ENCODE data around the gene GAA. TPM values are rescaled to one million over a fixed set of nuclear protein-coding genes. Genes with fewer than 3 reads are reported as not detected.

The GAA gene
- 10 to 100 TPM; 28.0 to 29.6 TPM for total RNA-seq

- DNase-seq, result peak; percentile 89
- no peaks in the 10 kb centered on the region for H3K9me3 Mint-ChIP-seq
- peak within 1 kb of the TSS; percentile 90 for H3K4me3 Mint-ChIP-seq
- peaks cover 23% of the 10 kb centered on the region for H3K4me1 Mint-ChIP-seq (ENCODE audit: low read depth)
- no peaks in the 10 kb centered on the region for H3K27me3 Mint-ChIP-seq
- intact Hi-C loops (cut with micrococcal nuclease), result loop anchor here (2.0 kb wide), 3 partner anchors 18 to 152 kb away; partner anchors contain the start of gene EIF4A3
- H3K27ac Mint-ChIP-seq, result peak within 1 kb of the TSS; percentile 72
- CTCF ChIA-PET, result interaction anchor here (0.6 to 1.8 kb wide), 51 partner anchors 9 to 994 kb away, joined by 3 to 23 read pairs (median 5); partner anchors contain the start of gene CBX8
- POLR2A ChIA-PET, result interaction anchor here (0.7 to 1.5 kb wide), 6 partner anchors 9 to 157 kb away, joined by 3 to 8 read pairs (median 3); no protein-coding TSS in a partner anchor
- peaks cover 2% of the 10 kb centered on the region for H3K36me3 Mint-ChIP-seq
Measured at GRCh38 chr17:80101011-80101945, at the start of gene GAA. TSS of gene GAA (plus strand) at chr17:80101581. CDS start at chr17:80104587, 3,006 bp downstream.

- H3K27ac Mint-ChIP-seq, result no peak overlapping the region
- H3K36me3 Mint-ChIP-seq, result no peaks in the 10 kb centered on the region
- intact Hi-C loops (cut with micrococcal nuclease), result no loop called here
- ChIA-PET CTCF (no interaction called here), POLR2A (no interaction called here)
- H3K4me3 Mint-ChIP-seq, result no peak overlapping the region
- H3K27me3 Mint-ChIP-seq, result no peaks in the 10 kb centered on the region
- H3K4me1 Mint-ChIP-seq (ENCODE audit: low read depth), result no peaks in the 10 kb centered on the region
- DNase-seq, result no peak
- H3K9me3 Mint-ChIP-seq, result no peaks in the 10 kb centered on the region
Measured at GRCh38 chr17:80051681-80052080, 49.7 kb upstream of the GAA start.

- ChIA-PET POLR2A (no interaction called here), CTCF (no interaction called here)
- no peaks in the 10 kb centered on the region for H3K9me3 Mint-ChIP-seq
- no peak for DNase-seq
- no peak overlapping the region for H3K27ac Mint-ChIP-seq
- no peaks in the 10 kb centered on the region for H3K4me1 Mint-ChIP-seq (ENCODE audit: low read depth)
- intact Hi-C loops (cut with micrococcal nuclease), result no loop called here
- H3K27me3 Mint-ChIP-seq, result no peaks in the 10 kb centered on the region
- no peak overlapping the region for H3K4me3 Mint-ChIP-seq
- H3K36me3 Mint-ChIP-seq, result no peaks in the 10 kb centered on the region
Measured at GRCh38 chr17:80053102-80053501, 48.3 kb upstream of the GAA start.

- H3K4me1 Mint-ChIP-seq (ENCODE audit: low read depth), result no peaks in the 10 kb centered on the region
- H3K9me3 Mint-ChIP-seq, result no peaks in the 10 kb centered on the region
- intact Hi-C loops (cut with micrococcal nuclease), result no loop called here
- no peak overlapping the region for H3K27ac Mint-ChIP-seq
- CTCF ChIA-PET, result interaction anchor here (1.0 kb wide), 1 partner anchor 28 kb away, joined by 3 read pairs; no protein-coding TSS in a partner anchor
- H3K27me3 Mint-ChIP-seq, result no peaks in the 10 kb centered on the region
- no peak overlapping the region for H3K4me3 Mint-ChIP-seq
- DNase-seq, result no peak
- no peaks in the 10 kb centered on the region for H3K36me3 Mint-ChIP-seq
- POLR2A ChIA-PET, result no interaction called here
Measured at GRCh38 chr17:80055597-80055996, 45.8 kb upstream of the GAA start.

- Mint-ChIP-seq H3K27me3 (no peaks in the 10 kb centered on the region), H3K27ac (no peak overlapping the region), H3K9me3 (no peaks in the 10 kb centered on the region), H3K4me1 (ENCODE audit: low read depth) (no peaks in the 10 kb centered on the region), H3K36me3 (no peaks in the 10 kb centered on the region), H3K4me3 (no peak overlapping the region)
- no peak for DNase-seq
- POLR2A ChIA-PET, result no interaction called here
- CTCF ChIA-PET, result no interaction called here
- intact Hi-C loops (cut with micrococcal nuclease), result no loop called here
Measured at GRCh38 chr17:80058311-80058955, 42.9 kb upstream of the GAA start.

- Mint-ChIP-seq H3K27me3 (no peaks in the 10 kb centered on the region), H3K4me1 (ENCODE audit: low read depth) (no peaks in the 10 kb centered on the region), H3K27ac (no peak overlapping the region), H3K36me3 (no peaks in the 10 kb centered on the region), H3K4me3 (no peak overlapping the region), H3K9me3 (no peaks in the 10 kb centered on the region)
- no peak for DNase-seq
- ChIA-PET POLR2A (no interaction called here), CTCF (no interaction called here)
- intact Hi-C loops (cut with micrococcal nuclease), result no loop called here
Measured at GRCh38 chr17:80060644-80061043, 40.7 kb upstream of the GAA start.

GRCh38 chr17:80061421-80061820 is 40.0 kb upstream of the GAA start:
- Mint-ChIP-seq H3K27ac (no peak overlapping the region), H3K36me3 (no peaks in the 10 kb centered on the region), H3K4me1 (ENCODE audit: low read depth) (no peaks in the 10 kb centered on the region), H3K9me3 (no peaks in the 10 kb centered on the region), H3K27me3 (no peaks in the 10 kb centered on the region), H3K4me3 (no peak overlapping the region)
- no peak for DNase-seq
- ChIA-PET POLR2A (no interaction called here), CTCF (no interaction called here)
- intact Hi-C loops (cut with micrococcal nuclease), result no loop called here

- Mint-ChIP-seq H3K4me1 (ENCODE audit: low read depth) (no peaks in the 10 kb centered on the region), H3K27me3 (no peaks in the 10 kb centered on the region), H3K36me3 (no peaks in the 10 kb centered on the region), H3K4me3 (no peak overlapping the region), H3K27ac (no peak overlapping the region), H3K9me3 (no peaks in the 10 kb centered on the region)
- ChIA-PET POLR2A (no interaction called here), CTCF (no interaction called here)
- DNase-seq, result no peak
- intact Hi-C loops (cut with micrococcal nuclease), result no loop called here
Measured at GRCh38 chr17:80063830-80064585, 37.4 kb upstream of the GAA start.

- Mint-ChIP-seq H3K36me3 (no peaks in the 10 kb centered on the region), H3K27me3 (no peaks in the 10 kb centered on the region), H3K9me3 (no peaks in the 10 kb centered on the region), H3K4me3 (no peak overlapping the region), H3K27ac (no peak overlapping the region), H3K4me1 (ENCODE audit: low read depth) (no peaks in the 10 kb centered on the region)
- intact Hi-C loops (cut with micrococcal nuclease), result no loop called here
- ChIA-PET CTCF (no interaction called here), POLR2A (no interaction called here)
- no peak for DNase-seq
Measured at GRCh38 chr17:80064696-80065095, 36.7 kb upstream of the GAA start.

GRCh38 chr17:80065478-80066170 is 35.8 kb upstream of the GAA start:
- ChIA-PET CTCF (no interaction called here), POLR2A (no interaction called here)
- Mint-ChIP-seq H3K9me3 (no peaks in the 10 kb centered on the region), H3K36me3 (no peaks in the 10 kb centered on the region), H3K27me3 (no peaks in the 10 kb centered on the region), H3K4me3 (no peak overlapping the region), H3K4me1 (ENCODE audit: low read depth) (no peaks in the 10 kb centered on the region), H3K27ac (no peak overlapping the region)
- no peak for DNase-seq
- intact Hi-C loops (cut with micrococcal nuclease), result no loop called here

GRCh38 chr17:80067393-80067986 is 33.9 kb upstream of the GAA start:
- ChIA-PET POLR2A (no interaction called here), CTCF (no interaction called here)
- DNase-seq, result no peak
- Mint-ChIP-seq H3K27me3 (no peaks in the 10 kb centered on the region), H3K9me3 (no peaks in the 10 kb centered on the region), H3K4me3 (no peak overlapping the region), H3K4me1 (ENCODE audit: low read depth) (no peaks in the 10 kb centered on the region), H3K36me3 (no peaks in the 10 kb centered on the region), H3K27ac (no peak overlapping the region)
- intact Hi-C loops (cut with micrococcal nuclease), result no loop called here

Measured in activated CD4-positive, alpha-beta memory T cell treated with anti-CD3 and anti-CD28 coated beads for 36 hours (primary cell).